ENCODE data around the gene ABCG1. TPM values are rescaled to one million over a fixed set of nuclear protein-coding genes. Genes with fewer than 3 reads are reported as not detected.

Gene ABCG1
- total and polyA plus RNA-seq, 2 experiments from 2014 or later, result 1.3 to 4.4 TPM

- Histone ChIP-seq H3K36me3 (ENCODE audit: insufficient read depth) (no peaks in the 10 kb centered on the region), H3K27ac (ENCODE audit: low read depth) (no peak overlapping the region), H2AFZ (no peak overlapping the region), H3K79me2 (replicated peaks; ENCODE audit: insufficient read depth) (no peaks in the 10 kb centered on the region), H3K4me3 (no peak overlapping the region), H4K20me1 (replicated peaks; ENCODE audit: insufficient read depth) (no peaks in the 10 kb centered on the region), H3K4me1 (ENCODE audit: insufficient read depth) (no peaks in the 10 kb centered on the region), H3K4me2 (no peak overlapping the region), H3K9me2 (ENCODE audit: insufficient read depth) (no peaks in the 10 kb centered on the region), H3F3A (replicated peaks; ENCODE audit: low read depth) (no peaks in the 10 kb centered on the region), H3K27me3 (ENCODE audit: insufficient read depth) (no peaks in the 10 kb centered on the region)
- H3K4me1 Mint-ChIP-seq, result no peaks in the 10 kb centered on the region; the same call in 2 of the 3 replicates
- no peak for DNase-seq (ENCODE audit: low spot score)
- no peak overlapping the region for H3K4me3 Mint-ChIP-seq
- ATAC-seq, result no peak
- H3K27ac Mint-ChIP-seq, result no peak overlapping the region
- H3K27me3 Mint-ChIP-seq (ENCODE audit: insufficient read depth, low read depth, poor library complexity), result no peaks in the 10 kb centered on the region
- H3K36me3 Mint-ChIP-seq (ENCODE audit: low read depth), result no peaks in the 10 kb centered on the region
- 0 out of 3 replicates have a peak, but pooled peaks cover 2% of the 10 kb centered on the region for H3K9me3 Mint-ChIP-seq
- no peak for TF ChIP-seq ZNF114 (CRISPR knock-in tag; IDR thresholded peaks at IDR 0.05)
- no peak for TF ChIP-seq ETS1 (IDR thresholded peaks at IDR 0.05)
- no peak for TF ChIP-seq STAT1 (IDR thresholded peaks at IDR 0.05; ENCODE audit: unreplicated experiment)
- TF ChIP-seq POLR2AphosphoS5 (IDR thresholded peaks at IDR 0.05; ENCODE audit: low read depth), result no peak
- TF ChIP-seq NANOG (IDR thresholded peaks at IDR 0.05; ENCODE audit: borderline replicate concordance), result no peak
- TF ChIP-seq EZH2 (IDR thresholded peaks at IDR 0.05; ENCODE audit: low read depth, unreplicated experiment), result no peak
- TF ChIP-seq JUNB (IDR thresholded peaks at IDR 0.05; ENCODE audit: unreplicated experiment), result no peak
- no peak for TF ChIP-seq ZNF331 (CRISPR knock-in tag; IDR thresholded peaks at IDR 0.05; ENCODE audit: low read depth)
- TF ChIP-seq EZH2phosphoT487 (IDR thresholded peaks at IDR 0.05; ENCODE audit: unreplicated experiment), result no peak
- no peak for TF ChIP-seq ZNF462 (CRISPR knock-in tag; IDR thresholded peaks at IDR 0.05)
- TF ChIP-seq CREB1 (CRISPR knock-in tag; IDR thresholded peaks at IDR 0.05; ENCODE audit: low read depth), result no peak
- TF ChIP-seq CTCF (conservative IDR thresholded peaks at IDR 0.05; ENCODE audit: low read depth in 2 of 2), result no peak
- TF ChIP-seq REST (IDR thresholded peaks at IDR 0.05; ENCODE audit: unreplicated experiment), result no peak
Measured at GRCh38 chr21:42193721-42194120, 25.2 kb upstream of the ABCG1 start.

Data from GM23338 (cell line).